ENCODE results near the gene LRMDA. TPM values are rescaled to one million over a fixed set of nuclear protein-coding genes. Genes with fewer than 3 reads are reported as not detected.

Gene LRMDA
- polyA plus RNA-seq, 2 of the 4 experiments (the other 2 are of a cell fraction): 4.6 to 5.2 TPM

DNA sequence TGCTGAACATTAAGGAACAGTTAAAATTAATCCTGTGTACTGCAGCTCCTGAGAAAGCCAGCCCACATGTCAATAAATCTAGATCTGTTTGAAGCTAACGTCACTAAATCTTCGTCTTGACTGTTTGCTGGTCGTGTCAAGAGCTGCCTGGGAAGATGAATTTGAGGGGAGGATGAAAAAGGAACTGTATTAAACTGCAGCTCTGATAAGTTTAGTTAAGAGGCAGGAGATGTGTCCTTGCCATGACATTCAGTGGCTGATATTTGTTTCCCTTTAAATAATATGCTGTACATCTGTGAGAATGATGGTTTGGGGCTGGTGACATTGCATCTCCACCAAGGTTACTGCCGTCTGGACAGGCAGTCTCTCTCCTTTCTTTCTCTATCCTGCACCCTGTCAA, 435.3 kb downstream of the LRMDA start:
- POLR2A ChIA-PET: no interaction called here

DNA sequence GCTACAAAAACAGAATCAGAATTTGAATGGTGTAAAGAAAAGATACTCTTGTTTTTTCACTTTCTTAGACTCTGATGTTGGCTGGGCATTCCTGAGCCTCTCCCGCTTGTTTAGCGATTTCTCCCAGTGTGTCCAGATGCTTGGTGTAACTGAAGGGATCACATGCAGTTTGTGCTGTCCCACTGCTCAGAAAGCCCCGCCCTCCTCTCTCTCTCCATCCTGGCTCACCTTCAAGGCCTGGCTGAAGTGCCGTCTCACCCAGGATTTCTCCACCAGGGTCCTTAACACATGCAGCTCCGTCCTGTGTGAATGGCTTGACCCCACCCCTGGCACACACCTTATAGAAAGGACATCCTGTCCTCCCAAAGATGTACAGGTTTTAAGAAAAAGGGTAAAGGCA, 437.1 kb downstream of the LRMDA start:
- Histone ChIP-seq H3K9me3 (no peaks in the 10 kb centered on the region), H3K27ac (no peak overlapping the region), H3K4me3 (no peak overlapping the region), H3K4me1 (no peaks in the 10 kb centered on the region), H3K4me2 (no peak overlapping the region)
- no peak for FAIRE-seq
- TF ChIP-seq CBX8 (IDR thresholded peaks at IDR 0.05): no peak
- TF ChIP-seq, protein P1, sequence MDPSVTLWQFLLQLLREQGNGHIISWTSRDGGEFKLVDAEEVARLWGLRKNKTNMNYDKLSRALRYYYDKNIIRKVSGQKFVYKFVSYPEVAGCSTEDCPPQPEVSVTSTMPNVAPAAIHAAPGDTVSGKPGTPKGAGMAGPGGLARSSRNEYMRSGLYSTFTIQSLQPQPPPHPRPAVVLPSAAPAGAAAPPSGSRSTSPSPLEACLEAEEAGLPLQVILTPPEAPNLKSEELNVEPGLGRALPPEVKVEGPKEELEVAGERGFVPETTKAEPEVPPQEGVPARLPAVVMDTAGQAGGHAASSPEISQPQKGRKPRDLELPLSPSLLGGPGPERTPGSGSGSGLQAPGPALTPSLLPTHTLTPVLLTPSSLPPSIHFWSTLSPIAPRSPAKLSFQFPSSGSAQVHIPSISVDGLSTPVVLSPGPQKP (IDR thresholded peaks at IDR 0.05; ENCODE audit: low read depth, low read length): no peak
- no peak for TF ChIP-seq MAZ (IDR thresholded peaks at IDR 0.05; ENCODE audit: borderline replicate concordance, low read depth, low read length)
- no peak for TF ChIP-seq ZNF302 (CRISPR knock-in tag; IDR thresholded peaks at IDR 0.05)
- TF ChIP-seq MAFK (IDR thresholded peaks at IDR 0.05; ENCODE audit: partially characterized antibody): no peak
- TF ChIP-seq KDM1A (IDR thresholded peaks at IDR 0.05; ENCODE audit: low read depth): no peak
- TF ChIP-seq ZFP36 (IDR thresholded peaks at IDR 0.05; ENCODE audit: borderline replicate concordance, partially characterized antibody): no peak
- no peak for TF ChIP-seq ZC3H11A (IDR thresholded peaks at IDR 0.05)
- no peak for TF ChIP-seq EP300 (IDR thresholded peaks at IDR 0.05)
- TF ChIP-seq NPAS2 (CRISPR knock-in tag; IDR thresholded peaks at IDR 0.05; ENCODE audit: borderline replicate concordance): no peak
- TF ChIP-seq, protein P2, sequence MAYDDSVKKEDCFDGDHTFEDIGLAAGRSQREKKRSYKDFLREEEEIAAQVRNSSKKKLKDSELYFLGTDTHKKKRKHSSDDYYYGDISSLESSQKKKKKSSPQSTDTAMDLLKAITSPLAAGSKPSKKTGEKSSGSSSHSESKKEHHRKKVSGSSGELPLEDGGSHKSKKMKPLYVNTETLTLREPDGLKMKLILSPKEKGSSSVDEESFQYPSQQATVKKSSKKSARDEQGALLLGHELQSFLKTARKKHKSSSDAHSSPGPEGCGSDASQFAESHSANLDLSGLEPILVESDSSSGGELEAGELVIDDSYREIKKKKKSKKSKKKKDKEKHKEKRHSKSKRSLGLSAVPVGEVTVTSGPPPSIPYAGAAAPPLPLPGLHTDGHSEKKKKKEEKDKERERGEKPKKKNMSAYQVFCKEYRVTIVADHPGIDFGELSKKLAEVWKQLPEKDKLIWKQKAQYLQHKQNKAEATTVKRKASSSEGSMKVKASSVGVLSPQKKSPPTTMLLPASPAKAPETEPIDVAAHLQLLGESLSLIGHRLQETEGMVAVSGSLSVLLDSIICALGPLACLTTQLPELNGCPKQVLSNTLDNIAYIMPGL (CRISPR knock-in tag; IDR thresholded peaks at IDR 0.05; ENCODE audit: borderline replicate concordance): no peak
- TF ChIP-seq CEBPB (IDR thresholded peaks at IDR 0.05): no peak
- no peak for TF ChIP-seq NR3C1 (IDR thresholded peaks at IDR 0.05)
- TF ChIP-seq KDM5A (IDR thresholded peaks at IDR 0.05): no peak
- TF ChIP-seq EHMT2 (IDR thresholded peaks at IDR 0.05; ENCODE audit: low read depth): no peak
- TF ChIP-seq BHLHE40 (IDR thresholded peaks at IDR 0.05; ENCODE audit: low read depth, low read length): no peak
- no peak for TF ChIP-seq ZSCAN20 (CRISPR knock-in tag; IDR thresholded peaks at IDR 0.05)
- no peak for TF ChIP-seq ESRRA (IDR thresholded peaks at IDR 0.05; ENCODE audit: borderline replicate concordance, low read length)
- no peak for ATAC-seq
- 61% methylated on average over 5 of the region's 5 CpGs for WGBS (ENCODE audit: missing lambda C conversion rate)
- POLR2A ChIA-PET: no interaction called here
- DNase-seq (ENCODE audit: low read depth in 1 of 2, low spot score in 1 of 2): no peak
- CTCF ChIA-PET: no interaction called here

More for the DNA sequence above, 435.3 kb downstream of the LRMDA start:
- TF ChIP-seq GATA3 (IDR thresholded peaks at IDR 0.05; ENCODE audit: borderline replicate concordance): no peak
- TF ChIP-seq NFE2L2 (conservative IDR thresholded peaks at IDR 0.05; ENCODE audit: low read length): no peak
- TF ChIP-seq ZNF302 (CRISPR knock-in tag; IDR thresholded peaks at IDR 0.05): no peak
- TF ChIP-seq RAD21 (conservative IDR thresholded peaks at IDR 0.05 in 1 of 2, IDR thresholded peaks at IDR 0.05 in 1 of 2): no peak
- TF ChIP-seq POLR2AphosphoS2 (conservative IDR thresholded peaks at IDR 0.05; ENCODE audit: low read length): no peak
- TF ChIP-seq HOXA7 (CRISPR knock-in tag; IDR thresholded peaks at IDR 0.05): no peak
- TF ChIP-seq CBX2 (IDR thresholded peaks at IDR 0.05; ENCODE audit: borderline replicate concordance, low read depth): no peak
- no peak for TF ChIP-seq CHD2 (IDR thresholded peaks at IDR 0.05; ENCODE audit: low read length, partially characterized antibody)
- no peak for TF ChIP-seq MAZ (IDR thresholded peaks at IDR 0.05; ENCODE audit: borderline replicate concordance, low read depth, low read length)
- TF ChIP-seq FOSB (CRISPR knock-in tag; IDR thresholded peaks at IDR 0.05): no peak
- no peak for TF ChIP-seq JUNB (IDR thresholded peaks at IDR 0.05)
- TF ChIP-seq FOXS1 (CRISPR knock-in tag; IDR thresholded peaks at IDR 0.05): no peak
- no peak for TF ChIP-seq SREBF2 (IDR thresholded peaks at IDR 0.05)
- TF ChIP-seq FOSL2 (IDR thresholded peaks at IDR 0.05): no peak
- TF ChIP-seq FOSL2 (CRISPR knock-in tag; IDR thresholded peaks at IDR 0.05): no peak
- DNase-seq (ENCODE audit: low read depth in 1 of 2, low spot score in 1 of 2) (no peak), ATAC-seq (no peak), FAIRE-seq (no peak)
- H3K4me3 ChIP-seq: no peak overlapping the region
- no peaks in the 10 kb centered on the region for H3K9me3 ChIP-seq
- CTCF ChIA-PET: no interaction called here
- H3K4me1 ChIP-seq: no peaks in the 10 kb centered on the region
- 54% methylated on average over 4 of the region's 4 CpGs for WGBS (ENCODE audit: missing lambda C conversion rate)
- H3K4me2 ChIP-seq: no peak overlapping the region
- no peak overlapping the region for H3K27ac ChIP-seq

Data from A549 (cell line).